NCI-H1417 treated with DMSO at 0.1 percent for 48 hours (cell line): ENCODE results near the gene SPDEF.

Experiments
- DNase-seq: peaks from one replicate; lab custom pipeline; 2025; lab: John Stamatoyannopoulos, UW

SPDEF gene

GRCh38 chr6:34583861-34584604 is 27.9 kb upstream of the SPDEF start:
- DNase-seq: no peak

DNA sequence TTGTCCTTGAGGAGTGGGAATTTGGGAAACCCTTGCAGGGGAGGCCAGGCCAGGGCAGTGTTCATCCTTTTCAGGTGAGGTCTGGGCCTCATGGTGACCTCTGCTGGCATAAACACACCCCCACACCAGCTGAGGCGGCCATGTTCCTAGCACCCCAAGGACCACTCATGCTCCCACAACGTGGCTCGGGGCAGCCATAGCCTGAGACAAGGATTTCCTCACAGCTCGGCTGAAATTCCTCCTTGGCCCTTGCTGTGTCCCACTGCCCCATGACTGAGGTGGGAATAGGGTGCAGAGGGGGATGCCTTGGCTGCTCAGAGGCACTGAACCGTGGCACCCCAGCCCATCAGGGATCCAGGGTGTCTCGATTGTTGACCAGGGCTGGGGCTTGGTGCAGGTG is 27.3 kb upstream of the SPDEF start:
- no peak for DNase-seq

GRCh38 chr6:34581561-34581920 is 25.4 kb upstream of the SPDEF start:
- DNase-seq: no peak

DNA sequence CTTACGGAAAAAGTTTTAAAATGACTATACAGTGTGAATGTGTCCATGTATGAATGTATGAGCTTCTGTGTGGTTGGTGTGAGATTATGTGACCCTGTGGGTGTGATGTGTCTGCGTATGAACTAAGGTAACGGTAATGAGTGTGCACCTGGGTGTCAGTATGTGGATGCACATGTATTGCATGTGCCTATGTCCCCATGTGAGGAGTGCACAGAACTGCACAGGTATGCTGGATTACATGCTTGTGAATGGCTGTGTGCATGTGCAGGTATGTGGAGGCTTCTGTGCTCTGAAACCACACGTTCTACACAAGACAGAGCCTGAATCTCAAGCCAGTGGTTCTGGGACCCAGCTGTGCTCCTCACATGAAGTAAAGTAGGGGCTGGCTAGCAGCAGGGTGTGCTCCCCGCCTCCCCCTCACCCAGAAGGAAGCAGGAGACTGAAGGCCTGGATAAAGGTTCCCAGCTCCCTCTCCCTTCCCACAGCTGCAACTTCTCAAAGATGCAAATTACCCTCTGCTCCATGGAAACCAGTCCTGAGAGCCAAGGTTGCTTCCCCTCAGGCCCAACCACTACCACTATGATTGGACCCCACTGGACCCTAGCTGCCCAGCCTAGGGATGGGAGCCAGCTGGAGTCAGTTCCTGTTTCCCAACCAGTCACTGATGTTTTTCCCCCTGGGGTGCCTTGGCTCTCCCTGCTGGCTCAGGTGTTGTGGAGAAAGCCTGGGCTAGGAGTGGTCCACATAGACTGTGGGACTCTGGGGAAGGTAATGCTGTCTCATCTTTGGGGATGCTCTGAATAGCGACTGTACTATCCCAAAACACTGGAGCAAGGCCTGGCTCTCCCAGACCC is 24.8 kb upstream of the SPDEF start:
- DNase-seq: no peak

- no peak for DNase-seq
Measured at GRCh38 chr6:34578445-34579262, 22.5 kb upstream of the SPDEF start.

DNA sequence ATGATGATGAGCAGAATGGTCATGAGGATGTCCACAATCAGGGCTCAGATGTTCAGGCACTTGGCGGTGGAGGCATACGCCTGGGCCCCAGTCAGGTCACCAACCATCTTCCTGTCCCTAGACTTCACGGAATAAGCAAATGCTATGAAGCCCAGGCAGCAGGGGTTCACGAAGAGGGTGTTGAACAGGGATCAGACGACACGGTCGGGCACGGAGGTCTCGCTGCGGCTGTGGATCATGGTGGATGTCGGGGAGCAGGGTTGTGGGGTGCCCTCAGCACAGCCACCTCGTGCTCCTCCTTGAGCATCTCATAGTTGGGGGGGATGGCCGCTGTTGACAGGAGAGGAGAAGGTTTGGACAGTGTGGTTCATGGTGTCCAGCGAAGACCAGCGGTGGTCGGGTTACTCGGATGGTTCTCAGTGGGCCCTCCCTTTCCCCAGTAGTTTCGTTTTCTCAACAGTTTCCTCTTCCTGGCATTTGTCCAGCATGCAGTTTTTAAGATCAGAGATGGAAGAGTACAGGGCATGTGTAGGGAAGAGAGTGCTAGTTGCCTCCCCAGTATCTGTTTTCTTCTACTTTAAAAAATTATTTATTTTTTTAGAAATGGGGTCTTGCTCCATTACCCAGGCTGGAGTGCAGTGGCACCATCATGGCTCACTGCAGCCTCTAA is 20.3 kb upstream of the SPDEF start:
- no peak for DNase-seq

DNA sequence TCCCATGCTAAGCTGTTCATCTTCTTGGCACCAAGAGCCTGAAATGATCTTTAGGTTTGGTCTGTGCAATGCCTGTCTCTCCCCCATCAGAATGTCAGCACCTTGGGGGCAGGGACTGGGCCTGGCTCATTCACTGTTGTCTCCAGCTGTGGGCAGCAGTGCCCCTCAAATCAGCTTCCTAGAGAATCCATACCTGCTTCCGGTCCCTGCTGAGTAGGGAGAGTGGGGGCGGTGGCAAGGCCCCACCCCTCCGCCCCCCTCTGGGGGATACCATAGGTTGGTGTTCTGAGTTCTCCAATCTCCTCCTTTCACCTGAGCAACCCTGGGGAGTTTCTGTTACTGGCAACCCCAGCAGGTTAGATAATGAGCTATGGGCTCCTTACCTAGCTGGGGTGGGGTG is 19.2 kb upstream of the SPDEF start:
- DNase-seq: no peak

- DNase-seq: no peak
Measured at GRCh38 chr6:34574647-34575293, 18.6 kb upstream of the SPDEF start.

DNA sequence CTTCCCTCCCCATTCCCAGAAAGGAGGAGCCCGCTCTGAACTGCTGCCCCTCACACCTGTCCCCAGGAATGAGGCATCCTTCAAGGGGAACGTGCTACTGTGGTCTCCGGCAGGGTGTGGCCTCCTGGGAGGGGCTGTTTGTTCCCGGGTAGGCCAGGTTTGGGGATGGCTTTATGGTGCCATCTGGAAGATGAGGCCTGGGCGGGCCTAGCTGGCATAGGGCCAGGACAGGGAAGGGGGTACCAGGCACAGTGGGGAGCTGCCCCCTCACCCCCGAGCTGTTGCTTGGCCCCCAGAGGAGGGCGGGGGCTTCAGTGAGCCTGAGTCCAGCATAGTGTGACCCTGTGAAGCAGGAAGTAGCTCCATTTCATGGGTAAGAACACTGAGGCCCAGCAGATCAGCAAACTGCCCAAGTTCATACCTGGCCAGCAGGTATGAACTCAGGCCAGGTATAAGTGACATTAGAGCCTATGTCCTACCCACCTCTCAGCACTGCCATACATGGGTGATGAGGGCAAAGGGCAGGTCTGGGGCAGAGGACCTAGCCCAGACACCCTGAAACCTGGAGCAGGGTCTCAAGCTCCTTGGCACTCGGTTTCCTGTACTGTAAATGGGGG is 17.5 kb upstream of the SPDEF start:
- DNase-seq: no peak

DNA sequence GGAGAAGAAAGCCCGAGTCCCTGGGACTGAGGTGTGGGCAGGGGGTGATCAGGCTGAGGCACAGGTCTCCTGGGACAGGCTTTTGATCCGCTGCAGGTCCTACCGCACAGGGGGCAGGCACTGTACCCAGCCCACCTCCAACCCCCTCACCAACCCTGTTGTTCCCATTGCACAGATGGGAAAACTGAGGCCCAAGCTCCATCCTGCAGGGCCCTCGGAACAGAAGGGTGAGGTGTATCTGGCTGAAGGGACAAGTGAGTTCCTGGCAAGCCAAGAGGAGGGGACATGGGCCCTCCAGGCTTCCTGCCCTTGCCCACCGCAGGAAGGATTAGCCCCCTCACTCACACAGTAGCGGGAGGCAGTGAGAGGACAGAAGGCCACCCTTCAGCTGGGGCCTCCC is 16.5 kb upstream of the SPDEF start:
- no peak for DNase-seq

- DNase-seq: no peak
Measured at GRCh38 chr6:34572021-34572420, 15.9 kb upstream of the SPDEF start.

- DNase-seq: no peak
Measured at GRCh38 chr6:34571388-34571787, 15.3 kb upstream of the SPDEF start.

- DNase-seq: no peak
Measured at GRCh38 chr6:34570066-34570833, 14.1 kb upstream of the SPDEF start.

DNA sequence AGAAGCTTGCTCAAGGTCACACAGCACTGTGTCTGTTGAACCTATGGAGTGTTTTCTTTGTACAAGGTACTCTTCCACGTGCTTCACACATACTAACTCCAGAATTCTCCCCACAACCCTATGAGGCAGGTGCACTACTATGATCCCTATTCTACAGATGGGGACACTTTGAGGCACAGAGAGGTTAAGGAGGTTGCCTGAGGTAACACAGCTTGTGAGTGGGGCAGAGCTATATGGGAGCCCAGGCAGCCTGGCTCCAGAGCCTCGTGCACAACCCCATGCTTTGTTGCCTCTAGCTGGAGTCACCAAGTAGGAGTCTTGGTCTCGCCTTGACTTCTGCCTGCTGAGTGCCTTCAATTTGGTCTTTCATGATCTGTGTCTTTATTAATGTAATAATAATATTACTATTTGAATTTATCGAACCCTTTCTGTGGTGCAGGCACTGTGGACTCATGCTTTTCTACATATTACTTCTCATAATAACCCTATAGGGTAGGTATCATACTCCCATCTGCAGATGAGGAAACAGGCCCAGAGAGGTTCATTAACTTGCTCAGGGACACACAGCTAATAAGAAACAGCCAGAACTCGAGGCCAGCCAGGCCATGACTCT is 13.3 kb upstream of the SPDEF start:
- DNase-seq: no peak

DNA sequence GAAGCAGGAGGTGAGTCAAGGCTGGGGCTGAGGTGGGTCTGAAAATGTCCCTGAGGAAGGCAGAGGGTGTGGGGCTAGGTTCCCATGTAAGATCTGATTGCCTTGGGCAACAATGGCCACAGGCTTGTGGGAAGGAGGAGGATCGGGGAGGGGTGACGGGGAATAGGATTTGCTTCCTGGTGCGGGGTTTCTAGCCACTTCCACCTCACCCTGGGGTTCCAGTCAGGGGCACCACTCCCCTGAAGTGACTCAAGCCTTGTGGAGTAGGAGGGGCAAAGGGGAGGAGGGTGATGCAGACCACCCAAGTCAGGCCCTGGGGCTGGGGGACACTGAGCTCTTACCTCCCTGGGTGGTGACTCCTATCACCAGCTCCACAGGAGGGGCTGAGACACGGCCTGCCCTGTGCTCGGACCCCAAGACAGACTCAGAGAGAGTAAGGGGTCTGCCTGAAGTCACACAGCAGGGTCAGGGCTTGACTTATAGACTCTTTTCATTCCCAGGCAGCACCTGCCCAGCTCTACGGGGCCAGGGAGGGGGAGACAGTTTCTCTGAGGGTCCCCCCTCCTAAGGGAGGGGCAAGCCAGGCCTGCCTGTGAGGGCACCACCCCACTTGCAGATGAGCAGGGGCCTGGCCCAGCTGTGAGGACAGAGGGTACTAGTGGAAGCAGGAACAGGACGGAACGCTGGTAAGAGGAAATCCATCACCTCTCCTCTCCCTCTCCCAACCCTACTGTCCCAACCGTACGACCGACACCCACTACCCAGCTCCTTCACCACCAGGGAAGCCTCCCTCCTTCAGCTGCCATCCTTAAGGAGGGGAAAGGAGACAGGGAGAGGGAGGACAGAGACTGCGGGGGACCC is 12.4 kb upstream of the SPDEF start:
- no peak for DNase-seq

GRCh38 chr6:34566830-34567546 is 10.9 kb upstream of the SPDEF start:
- no peak for DNase-seq

DNA sequence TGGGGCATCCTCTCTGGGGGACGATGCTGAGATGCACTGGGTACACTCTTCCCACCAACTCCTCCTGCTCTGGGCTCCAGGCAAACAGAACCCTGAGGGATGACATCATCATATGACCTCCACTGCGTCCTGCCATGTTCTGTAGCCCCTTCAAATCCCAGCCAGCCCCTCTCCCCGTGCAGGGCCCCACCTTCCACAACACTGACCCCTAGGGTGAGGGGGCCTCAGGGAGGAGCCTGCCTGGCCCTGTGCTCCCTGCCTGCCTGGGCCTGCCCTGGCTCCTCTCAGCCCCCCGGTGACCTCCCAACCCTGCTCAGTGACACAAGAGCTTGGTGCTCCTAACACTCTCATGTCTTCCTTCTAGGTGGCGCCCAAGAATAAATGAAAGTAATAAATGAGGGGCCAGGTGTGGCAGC is 9.6 kb upstream of the SPDEF start:
- DNase-seq: no peak

- DNase-seq: no peak
Measured at GRCh38 chr6:34564181-34564580, 8.1 kb upstream of the SPDEF start.
